Measurements from ENCODE around the gene MAGEC3.

DNA sequence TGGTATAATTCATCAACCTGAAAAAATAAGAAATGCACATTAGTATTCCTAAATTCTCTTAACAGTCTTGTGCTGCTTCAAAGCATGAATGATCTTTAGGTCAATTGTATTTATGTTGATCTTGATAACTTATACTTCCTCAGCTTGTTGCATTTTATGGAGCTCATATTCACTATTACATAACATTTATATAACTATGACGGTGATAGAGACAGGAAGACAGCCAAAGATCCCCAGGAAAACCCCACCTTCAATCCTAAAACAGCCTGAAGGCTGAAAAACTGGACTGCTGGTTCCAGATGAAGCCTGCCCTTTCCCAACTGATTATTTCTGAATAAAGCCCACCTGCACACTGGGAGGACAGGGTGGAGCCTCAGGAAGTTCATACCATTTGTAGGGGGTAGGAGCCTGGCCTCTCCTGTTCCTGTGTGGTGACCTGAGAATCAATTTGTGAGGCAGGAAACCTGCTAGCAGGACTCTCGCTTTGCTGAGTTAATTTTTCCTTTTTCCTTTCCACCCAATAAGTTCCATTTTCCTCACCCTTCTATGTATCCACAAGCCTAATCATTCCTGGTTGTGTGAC, 96.0 kb downstream of the MAGEC3 start:
- TF ChIP-seq, protein P1, sequence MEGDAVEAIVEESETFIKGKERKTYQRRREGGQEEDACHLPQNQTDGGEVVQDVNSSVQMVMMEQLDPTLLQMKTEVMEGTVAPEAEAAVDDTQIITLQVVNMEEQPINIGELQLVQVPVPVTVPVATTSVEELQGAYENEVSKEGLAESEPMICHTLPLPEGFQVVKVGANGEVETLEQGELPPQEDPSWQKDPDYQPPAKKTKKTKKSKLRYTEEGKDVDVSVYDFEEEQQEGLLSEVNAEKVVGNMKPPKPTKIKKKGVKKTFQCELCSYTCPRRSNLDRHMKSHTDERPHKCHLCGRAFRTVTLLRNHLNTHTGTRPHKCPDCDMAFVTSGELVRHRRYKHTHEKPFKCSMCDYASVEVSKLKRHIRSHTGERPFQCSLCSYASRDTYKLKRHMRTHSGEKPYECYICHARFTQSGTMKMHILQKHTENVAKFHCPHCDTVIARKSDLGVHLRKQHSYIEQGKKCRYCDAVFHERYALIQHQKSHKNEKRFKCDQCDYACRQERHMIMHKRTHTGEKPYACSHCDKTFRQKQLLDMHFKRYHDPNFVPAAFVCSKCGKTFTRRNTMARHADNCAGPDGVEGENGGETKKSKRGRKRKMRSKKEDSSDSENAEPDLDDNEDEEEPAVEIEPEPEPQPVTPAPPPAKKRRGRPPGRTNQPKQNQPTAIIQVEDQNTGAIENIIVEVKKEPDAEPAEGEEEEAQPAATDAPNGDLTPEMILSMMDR (IDR thresholded peaks at IDR 0.05): no peak
- TF ChIP-seq POLR2A (IDR thresholded peaks at IDR 0.05): no peak

Data from body of pancreas (tissue), 4 donors.